ENCODE results near the gene ATP5PO. TPM values are rescaled to one million over a fixed set of nuclear protein-coding genes. Genes with fewer than 3 reads are reported as not detected.
"Not testable (repeated sequence)": the region's sequence is repeated elsewhere in the genome, so short reads cannot be mapped to it uniquely, and the experiment has no call there.

Gene ATP5PO
- total RNA-seq, 3 donors from 2014 or later = 223 to 297 (median 282) TPM

- Histone ChIP-seq H3K4me3 (no peak overlapping the region), H3K36me3 (ENCODE audit: low read depth) (no peaks in the 10 kb centered on the region), H3K9me3 (no peaks in the 10 kb centered on the region), H3K4me1 (ENCODE audit: low read depth) (no peaks in the 10 kb centered on the region)
- intact Hi-C loops (cut with DNase I, micrococcal nuclease) = no loop called here
- ATAC-seq (peak; percentile 58), DNase-seq (no peak)
- TF ChIP-seq, protein P1, sequence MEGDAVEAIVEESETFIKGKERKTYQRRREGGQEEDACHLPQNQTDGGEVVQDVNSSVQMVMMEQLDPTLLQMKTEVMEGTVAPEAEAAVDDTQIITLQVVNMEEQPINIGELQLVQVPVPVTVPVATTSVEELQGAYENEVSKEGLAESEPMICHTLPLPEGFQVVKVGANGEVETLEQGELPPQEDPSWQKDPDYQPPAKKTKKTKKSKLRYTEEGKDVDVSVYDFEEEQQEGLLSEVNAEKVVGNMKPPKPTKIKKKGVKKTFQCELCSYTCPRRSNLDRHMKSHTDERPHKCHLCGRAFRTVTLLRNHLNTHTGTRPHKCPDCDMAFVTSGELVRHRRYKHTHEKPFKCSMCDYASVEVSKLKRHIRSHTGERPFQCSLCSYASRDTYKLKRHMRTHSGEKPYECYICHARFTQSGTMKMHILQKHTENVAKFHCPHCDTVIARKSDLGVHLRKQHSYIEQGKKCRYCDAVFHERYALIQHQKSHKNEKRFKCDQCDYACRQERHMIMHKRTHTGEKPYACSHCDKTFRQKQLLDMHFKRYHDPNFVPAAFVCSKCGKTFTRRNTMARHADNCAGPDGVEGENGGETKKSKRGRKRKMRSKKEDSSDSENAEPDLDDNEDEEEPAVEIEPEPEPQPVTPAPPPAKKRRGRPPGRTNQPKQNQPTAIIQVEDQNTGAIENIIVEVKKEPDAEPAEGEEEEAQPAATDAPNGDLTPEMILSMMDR (IDR thresholded peaks at IDR 0.05) = no peak
Measured at GRCh38 chr21:33931799-33932390, 16.3 kb upstream of the ATP5PO start.

- H3K36me3 ChIP-seq (ENCODE audit: low read depth); H3K4me3 ChIP-seq; DNase-seq; intact Hi-C loops (cut with DNase I, micrococcal nuclease); H3K4me1 ChIP-seq (ENCODE audit: low read depth); H3K9me3 ChIP-seq: not testable (repeated sequence)
- ATAC-seq = peak; percentile 60
Measured at GRCh38 chr21:33931052-33931798, 15.6 kb upstream of the ATP5PO start.

DNA sequence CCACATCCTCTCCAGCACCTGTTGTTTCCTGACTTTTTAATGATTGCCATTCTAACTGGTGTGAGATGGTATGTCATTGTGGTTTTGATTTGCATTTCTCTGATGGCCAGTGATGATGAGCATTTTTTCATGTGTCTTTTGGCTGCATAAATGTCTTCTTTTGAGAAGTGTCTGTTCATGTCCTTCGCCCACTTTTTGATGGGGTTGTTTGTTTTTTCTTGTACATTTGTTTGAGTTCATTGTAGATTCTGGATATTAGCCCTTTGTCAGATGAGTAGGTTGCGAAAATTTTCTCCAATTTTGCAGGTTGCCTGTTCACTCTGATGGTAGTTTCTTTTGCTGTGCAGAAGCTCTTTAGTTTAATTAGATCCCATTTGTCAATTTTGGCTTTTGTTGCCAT is 10.6 kb upstream of the ATP5PO start:
- DNase-seq; H3K36me3 ChIP-seq (ENCODE audit: low read depth); H3K4me3 ChIP-seq; H3K4me1 ChIP-seq (ENCODE audit: low read depth); H3K9me3 ChIP-seq; ATAC-seq; intact Hi-C loops (cut with DNase I, micrococcal nuclease): not testable (repeated sequence)

- peak in 1 of 3 donors; percentile 40 for DNase-seq
- intact Hi-C loops (cut with DNase I, micrococcal nuclease) = loop anchor here (2.0 to 5.0 kb wide), 3 partner anchors 318 to 424 kb away; no protein-coding TSS in a partner anchor
- Histone ChIP-seq H3K4me1 (ENCODE audit: low read depth) (no peaks in the 10 kb centered on the region), H3K36me3 (ENCODE audit: low read depth) (no peaks in the 10 kb centered on the region), H3K9me3 (no peaks in the 10 kb centered on the region), H3K4me3 (no peak overlapping the region)
- TF ChIP-seq, protein P1 (IDR thresholded peaks at IDR 0.05) = no peak
- peak; percentile 60 for ATAC-seq
Measured at GRCh38 chr21:33924766-33925100, 9.1 kb upstream of the ATP5PO start.

- no peaks in the 10 kb centered on the region for H3K36me3 ChIP-seq (ENCODE audit: low read depth)
- ATAC-seq = peak; percentile 99
- intact Hi-C loops (cut with DNase I, micrococcal nuclease) = loop anchor here (2.0 to 5.0 kb wide), 3 partner anchors 318 to 425 kb away; no protein-coding TSS in a partner anchor
- H3K4me1 ChIP-seq (ENCODE audit: low read depth) = no peaks in the 10 kb centered on the region
- H3K4me3 ChIP-seq = no peak overlapping the region
- DNase-seq = peak; percentile 88 to 96 (median 91)
- H3K9me3 ChIP-seq = no peaks in the 10 kb centered on the region
- TF ChIP-seq, protein P1 (IDR thresholded peaks at IDR 0.05) = peak; percentile 76
Measured at GRCh38 chr21:33924079-33924765, 8.6 kb upstream of the ATP5PO start.

- peaks cover 8% of the 10 kb centered on the region for H3K4me1 ChIP-seq (ENCODE audit: low read depth)
- TF ChIP-seq, protein P1 (IDR thresholded peaks at IDR 0.05) = no peak
- no peaks in the 10 kb centered on the region for H3K36me3 ChIP-seq (ENCODE audit: low read depth)
- intact Hi-C loops (cut with DNase I, micrococcal nuclease) = no loop called here
- no peak overlapping the region for H3K4me3 ChIP-seq
- ATAC-seq (no peak), DNase-seq (no peak)
- H3K9me3 ChIP-seq = no peaks in the 10 kb centered on the region
Measured at GRCh38 chr21:33917421-33917820, 1.8 kb upstream of the ATP5PO start.
